ENCODE data around the gene MATN3.

DNA sequence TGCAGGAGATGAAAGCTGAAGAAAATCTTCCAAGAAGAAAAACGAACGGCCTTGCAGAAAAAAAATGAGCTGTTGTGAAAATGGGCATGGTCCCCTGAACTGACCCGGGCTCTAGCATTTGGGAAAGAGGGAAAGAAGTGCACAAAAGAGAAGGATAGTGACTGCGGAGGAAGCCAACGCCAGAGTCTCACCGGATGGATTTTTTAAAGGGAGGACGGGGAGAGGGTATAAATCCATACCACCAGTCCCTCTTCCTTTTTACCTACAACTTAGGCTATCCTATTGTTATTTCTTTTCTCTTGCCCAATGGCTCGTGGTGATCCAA lies 23.2 kb downstream of the MATN3 start:
- TF ChIP-seq SP1 (IDR thresholded peaks at IDR 0.05) (no peak), SP1 (CRISPR knock-in tag; IDR thresholded peaks at IDR 0.05) (no peak), CHD4 (IDR thresholded peaks at IDR 0.05; ENCODE audit: borderline replicate concordance, low read length) (no peak), BHLHE40 (IDR thresholded peaks at IDR 0.05; ENCODE audit: low read length) (no peak), ZNF274 (CRISPR knock-in tag; IDR thresholded peaks at IDR 0.05) (no peak), MTA3 (CRISPR knock-in tag; IDR thresholded peaks at IDR 0.05) (no peak)
- TF ChIP-seq, protein P1, sequence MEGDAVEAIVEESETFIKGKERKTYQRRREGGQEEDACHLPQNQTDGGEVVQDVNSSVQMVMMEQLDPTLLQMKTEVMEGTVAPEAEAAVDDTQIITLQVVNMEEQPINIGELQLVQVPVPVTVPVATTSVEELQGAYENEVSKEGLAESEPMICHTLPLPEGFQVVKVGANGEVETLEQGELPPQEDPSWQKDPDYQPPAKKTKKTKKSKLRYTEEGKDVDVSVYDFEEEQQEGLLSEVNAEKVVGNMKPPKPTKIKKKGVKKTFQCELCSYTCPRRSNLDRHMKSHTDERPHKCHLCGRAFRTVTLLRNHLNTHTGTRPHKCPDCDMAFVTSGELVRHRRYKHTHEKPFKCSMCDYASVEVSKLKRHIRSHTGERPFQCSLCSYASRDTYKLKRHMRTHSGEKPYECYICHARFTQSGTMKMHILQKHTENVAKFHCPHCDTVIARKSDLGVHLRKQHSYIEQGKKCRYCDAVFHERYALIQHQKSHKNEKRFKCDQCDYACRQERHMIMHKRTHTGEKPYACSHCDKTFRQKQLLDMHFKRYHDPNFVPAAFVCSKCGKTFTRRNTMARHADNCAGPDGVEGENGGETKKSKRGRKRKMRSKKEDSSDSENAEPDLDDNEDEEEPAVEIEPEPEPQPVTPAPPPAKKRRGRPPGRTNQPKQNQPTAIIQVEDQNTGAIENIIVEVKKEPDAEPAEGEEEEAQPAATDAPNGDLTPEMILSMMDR (CRISPR knock-in tag; IDR thresholded peaks at IDR 0.05): no peak

Measured in HepG2 (cell line).